GM19468 (cell line): ENCODE measurements around the gene SLC37A1.

Experiments used
- ATAC-seq: cut with Tn5 transposase; IDR thresholded peaks from one replicate; pipeline ENCODE4 v1.9.1; 2021; ENCODE audit warnings: mild to moderate bottlenecking, moderate library complexity, moderate number of reproducible peaks; ENCODE audit not compliant: unreplicated experiment; ENCODE audit errors: extremely low read depth

SLC37A1 gene

GRCh38 chr21:42476388-42477331, 37.0 kb upstream of the SLC37A1 start:
- no peak for ATAC-seq

DNA sequence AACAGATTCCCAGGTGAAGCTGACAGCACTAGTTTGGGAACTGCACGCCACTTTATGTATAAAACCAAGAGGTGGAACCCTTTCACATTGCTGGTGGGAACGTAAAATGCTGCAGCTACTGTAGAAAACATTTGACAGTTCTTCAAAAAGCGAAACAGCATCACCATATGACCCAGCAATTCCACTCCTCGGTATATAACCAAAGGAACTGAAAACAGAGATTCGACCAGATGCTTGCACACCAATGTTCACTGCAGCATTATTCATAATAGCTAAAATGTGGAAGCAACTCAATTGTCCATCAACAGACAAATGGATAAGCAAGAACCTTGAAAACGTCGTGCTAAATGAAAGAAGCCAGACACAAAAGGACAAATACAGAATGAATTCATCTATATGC, 35.1 kb upstream of the SLC37A1 start:
- no peak for ATAC-seq

GRCh38 chr21:42479582-42479981, 34.1 kb upstream of the SLC37A1 start:
- no peak for ATAC-seq

DNA sequence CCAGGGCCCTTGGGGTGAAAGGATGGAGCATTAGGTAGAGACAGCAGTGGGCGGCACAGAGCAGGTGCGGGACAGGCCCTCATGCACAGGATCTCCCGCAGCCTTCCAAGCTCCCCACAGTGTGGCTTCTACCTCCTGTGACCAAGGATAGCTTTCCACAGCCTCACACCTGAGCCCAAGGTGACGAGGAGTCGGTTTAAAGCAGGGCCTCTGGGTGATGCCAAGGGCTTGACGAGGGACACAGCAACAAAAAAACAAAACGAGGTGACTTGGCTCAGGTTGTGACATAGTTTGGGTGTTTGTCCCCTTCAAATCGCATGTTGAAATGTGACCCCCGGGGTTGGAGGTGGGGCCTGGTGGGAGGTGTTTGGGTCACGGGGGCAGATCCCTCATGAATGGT, 32.9 kb upstream of the SLC37A1 start:
- no peak for ATAC-seq

DNA sequence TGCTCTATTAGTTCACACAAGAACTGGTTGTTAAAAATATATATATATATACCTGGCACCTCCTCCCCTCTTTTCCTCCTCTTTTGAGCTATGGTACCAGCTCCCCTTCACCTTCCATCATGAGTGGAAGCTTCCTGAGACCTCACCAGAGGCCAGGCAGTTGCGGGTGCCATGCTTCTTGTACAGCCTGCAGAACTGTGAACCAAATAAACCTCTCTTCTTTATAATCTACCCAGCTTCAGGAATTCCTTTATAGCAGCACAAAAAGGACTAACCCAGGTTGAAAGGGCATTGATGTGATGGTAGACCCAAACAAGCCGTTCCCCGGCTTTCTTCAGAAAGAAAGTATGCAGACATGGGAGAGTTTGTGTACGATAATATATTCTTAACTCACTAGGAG, 32.5 kb upstream of the SLC37A1 start:
- no peak for ATAC-seq

- ATAC-seq, result no peak
Observed at GRCh38 chr21:42484966-42485365, 28.7 kb upstream of the SLC37A1 start.

DNA sequence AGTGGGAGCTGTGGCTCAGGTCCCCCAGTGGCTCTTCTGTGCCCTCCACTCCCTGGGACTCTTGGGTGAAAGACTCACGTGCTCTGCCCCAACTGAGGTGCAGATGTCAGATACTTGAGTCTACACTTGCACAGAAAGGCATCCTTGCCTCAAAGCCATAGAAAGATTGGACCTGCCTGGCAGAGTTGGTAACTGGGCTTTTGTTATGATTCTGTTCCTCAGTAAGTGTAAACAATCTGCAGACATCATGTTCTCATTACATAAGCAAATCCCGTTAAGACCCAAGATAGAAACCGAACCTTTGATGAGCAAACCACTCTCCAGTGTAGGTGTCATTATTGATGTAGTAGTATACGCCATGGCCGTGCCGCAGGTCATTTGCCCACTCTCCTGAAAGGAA, 27.6 kb upstream of the SLC37A1 start:
- no peak for ATAC-seq

GRCh38 chr21:42486531-42486930, 27.1 kb upstream of the SLC37A1 start:
- no peak for ATAC-seq

- no peak for ATAC-seq
Observed at GRCh38 chr21:42489006-42489563, 24.6 kb upstream of the SLC37A1 start.

DNA sequence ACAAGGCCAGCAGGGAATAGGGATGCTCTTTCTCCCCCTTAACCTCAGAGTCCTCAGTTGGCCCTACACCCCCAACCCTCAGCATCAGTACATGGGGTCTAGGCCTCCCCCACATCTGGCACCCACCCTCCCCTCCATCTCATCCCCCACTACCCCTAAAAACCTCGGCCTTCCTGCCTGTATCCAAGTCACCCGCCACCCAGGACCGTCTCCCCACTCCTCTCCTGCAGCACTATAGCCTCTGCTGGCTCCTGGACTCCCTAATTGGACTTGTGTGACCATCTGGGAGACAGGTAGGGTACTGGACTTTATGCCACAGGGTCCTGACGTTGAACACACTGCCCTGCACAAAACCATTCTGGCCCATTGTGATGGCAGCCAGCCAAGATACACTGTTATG, 23.7 kb upstream of the SLC37A1 start:
- no peak for ATAC-seq

DNA sequence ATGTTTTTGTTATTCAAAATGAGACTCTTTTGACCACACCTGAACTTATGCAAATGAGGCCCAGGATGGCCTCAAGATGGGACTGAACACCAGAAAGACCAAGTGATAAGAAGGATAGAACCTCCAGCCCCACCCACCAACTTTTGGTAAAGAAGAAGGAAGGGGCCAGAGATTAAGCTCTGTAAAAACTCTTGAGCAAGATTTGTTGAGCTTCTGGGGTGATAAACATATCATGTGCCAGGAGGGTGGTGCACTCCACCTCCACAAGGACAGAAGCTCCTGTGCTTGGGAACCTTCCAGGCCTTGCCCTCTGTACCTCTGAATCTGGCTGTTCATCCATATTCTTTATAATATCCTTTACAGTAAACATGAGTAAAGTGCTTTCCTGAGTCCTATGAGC, 22.9 kb upstream of the SLC37A1 start:
- ATAC-seq, result no peak

- ATAC-seq, result no peak
Observed at GRCh38 chr21:42491328-42491727, 22.3 kb upstream of the SLC37A1 start.

DNA sequence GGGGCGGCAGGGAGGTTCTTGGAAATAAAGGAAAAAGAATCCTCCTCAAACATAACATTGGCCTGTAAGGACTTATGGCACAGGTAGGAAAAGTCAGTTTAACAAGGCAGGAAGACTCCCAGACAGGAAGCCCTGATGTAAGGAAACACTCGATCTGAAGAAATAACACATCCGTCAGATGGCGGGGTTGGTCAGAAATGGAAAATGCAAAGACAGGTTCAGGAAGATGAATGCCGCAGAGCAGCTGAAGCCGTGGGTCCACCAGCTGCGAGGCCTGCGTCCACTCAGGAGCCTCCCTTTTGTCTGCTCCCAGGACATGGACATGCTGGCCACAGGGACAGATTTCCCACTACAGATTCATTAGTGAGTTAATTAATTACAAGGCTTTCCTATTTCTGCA, 21.5 kb upstream of the SLC37A1 start:
- no peak for ATAC-seq

DNA sequence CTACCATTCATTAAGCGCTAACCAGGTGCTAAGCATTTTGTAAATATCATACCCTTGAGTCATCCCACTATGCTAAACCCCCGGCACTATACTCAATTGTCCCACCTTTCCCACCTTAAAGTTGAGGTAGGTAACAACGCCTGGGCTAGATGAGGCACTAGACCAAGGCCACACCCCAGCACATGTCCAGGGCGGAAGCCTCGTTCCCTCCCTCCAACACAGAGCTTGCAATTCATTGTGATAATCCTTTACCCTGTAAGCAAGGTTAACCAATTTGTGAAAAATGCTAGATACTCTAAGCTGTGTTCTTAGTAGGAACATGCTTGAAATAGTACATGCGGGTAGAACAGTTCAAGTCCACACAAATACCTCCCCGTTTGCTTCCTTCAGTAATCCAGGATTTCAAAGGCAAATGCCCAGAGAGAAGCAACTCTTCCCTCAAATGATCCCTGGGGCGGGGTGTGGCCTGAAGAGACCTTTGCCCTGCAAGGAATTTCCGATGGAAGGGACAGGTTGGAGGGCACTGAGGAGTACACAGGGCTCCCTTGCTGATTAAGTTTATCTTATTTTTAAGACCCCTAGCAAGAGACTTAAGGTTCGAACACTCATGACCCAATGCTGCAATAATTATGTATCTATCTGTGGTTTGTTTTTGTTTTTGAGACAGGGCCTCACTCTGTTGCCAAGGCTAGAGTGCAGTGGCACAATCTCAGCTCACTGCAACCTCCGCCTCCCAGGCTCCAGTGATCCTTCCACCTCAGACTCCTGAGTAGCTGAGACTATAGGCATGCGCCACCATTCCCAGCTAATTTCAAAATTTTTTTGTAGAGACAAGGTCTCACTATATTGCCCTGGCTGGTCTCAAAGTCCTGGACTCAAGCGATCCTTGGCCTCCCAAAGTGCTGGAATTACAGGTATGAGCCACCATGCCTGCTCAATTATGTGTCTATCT, 20.3 kb upstream of the SLC37A1 start:
- no peak for ATAC-seq

GRCh38 chr21:42495027-42495426, 18.6 kb upstream of the SLC37A1 start:
- no peak for ATAC-seq

DNA sequence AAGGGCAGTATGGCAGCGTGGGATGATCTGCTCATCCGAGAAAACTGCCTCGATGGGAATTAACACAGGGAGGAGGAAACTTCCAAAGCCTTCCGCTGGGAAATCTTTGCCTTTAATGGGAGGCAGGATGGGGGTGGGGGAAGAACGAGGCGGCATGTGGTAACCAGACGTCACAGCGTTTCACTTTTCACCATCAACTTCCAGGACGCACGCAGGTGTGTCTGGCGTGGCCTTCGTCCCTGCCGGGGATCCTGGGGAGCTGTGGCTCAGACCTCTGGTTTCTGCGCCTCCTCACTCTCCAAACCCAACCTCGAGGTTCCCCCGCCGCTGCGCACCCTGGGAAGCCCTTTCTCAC, 17.9 kb upstream of the SLC37A1 start:
- ATAC-seq, result no peak

GRCh38 chr21:42496120-42496838, 17.4 kb upstream of the SLC37A1 start, which contains the start of gene RSPH1:
RSPH1 (minus strand) TSS chr21:42496224; CDS start chr21:42496186, 38 bp downstream.
- peak; percentile 90 for ATAC-seq

DNA sequence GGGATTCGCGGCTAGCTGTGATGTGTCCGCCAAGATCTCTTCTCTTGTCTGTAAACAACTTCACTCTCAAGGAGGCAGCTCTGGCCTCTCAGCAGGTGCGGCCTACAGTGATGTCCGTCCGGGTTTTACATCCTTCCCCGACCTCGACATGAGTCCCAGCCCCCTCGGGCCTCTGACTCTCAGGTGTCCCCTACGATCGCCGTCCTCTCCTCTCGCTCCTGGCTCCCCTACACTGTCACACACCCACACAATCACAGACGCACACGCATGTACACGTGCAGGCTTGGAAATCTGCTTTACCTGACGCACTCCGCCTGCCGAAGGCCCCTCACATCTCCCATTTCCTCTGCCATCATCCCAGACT, 16.8 kb upstream of the SLC37A1 start:
- no peak for ATAC-seq

- ATAC-seq, result no peak
Observed at GRCh38 chr21:42498012-42498411, 15.6 kb upstream of the SLC37A1 start.

DNA sequence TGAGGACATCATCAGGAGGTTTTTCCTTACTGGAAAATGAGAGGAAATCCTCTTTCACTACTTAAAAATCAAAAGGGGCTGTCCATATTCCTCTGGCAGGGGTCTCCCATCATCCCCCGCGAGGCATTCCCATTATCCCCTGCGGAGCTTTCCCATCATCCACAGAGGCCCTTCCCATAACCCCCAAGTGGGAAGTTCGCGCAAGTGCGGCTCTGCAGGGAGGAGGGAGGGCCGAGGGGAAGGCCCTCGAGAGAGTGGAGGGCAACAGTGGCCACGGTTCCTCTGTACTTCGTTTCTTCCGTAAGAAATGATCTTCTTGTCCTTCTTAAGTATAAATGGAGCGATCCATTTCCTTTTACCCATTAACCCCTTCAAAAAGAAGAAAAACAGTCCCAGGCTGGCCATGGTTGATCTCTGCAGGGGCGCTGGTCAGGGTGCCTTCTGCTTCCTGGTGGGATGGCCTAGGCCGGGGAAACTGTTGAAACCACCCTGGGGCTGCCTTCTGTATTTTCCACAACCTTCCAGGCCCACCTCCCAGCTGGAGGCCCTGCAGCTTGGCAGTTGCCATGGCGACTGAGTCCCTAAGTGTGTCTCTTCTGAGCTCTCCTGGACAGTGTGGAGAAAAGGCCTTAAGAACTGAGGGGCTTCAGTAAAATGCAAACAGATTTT, 14.1 kb upstream of the SLC37A1 start:
- no peak for ATAC-seq
